ENCODE data around the gene SLCO1A2.
"Not testable (repeated sequence)": the region's sequence is repeated elsewhere in the genome, so short reads cannot be mapped to it uniquely, and the experiment has no call there.

The SLCO1A2 gene

GRCh38 chr12:21334771-21335325 lies at the start of gene SLCO1A2:
SLCO1A2 (minus strand) TSS chr12:21334917; CDS start chr12:21334647, 270 bp downstream.
- DNase-seq = no peak

- DNase-seq = no peak
These were observed 49.5 kb upstream of the SLCO1A2 start for GRCh38 chr12:21384261-21384660.

DNA sequence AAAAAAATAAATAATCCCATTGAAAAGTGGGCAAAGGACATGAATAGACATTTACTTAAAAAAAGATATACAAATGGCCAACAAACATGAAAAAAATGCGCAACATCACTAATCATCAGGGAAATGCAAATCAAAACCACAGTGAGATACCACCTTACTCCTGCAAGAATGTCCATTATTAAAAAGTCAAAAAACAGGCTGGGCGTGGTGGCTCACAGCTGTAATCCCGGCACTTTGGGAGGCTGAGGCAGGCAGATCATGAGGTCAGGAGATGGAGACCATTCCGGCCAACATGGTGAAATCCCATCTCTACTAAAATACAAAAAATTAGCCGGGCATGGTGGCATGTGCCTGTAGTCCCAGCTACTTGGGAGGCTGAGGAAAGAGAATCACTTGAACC lies 46.6 kb upstream of the SLCO1A2 start:
- not testable (repeated sequence) for DNase-seq

GRCh38 chr12:21379218-21379617 lies 44.5 kb upstream of the SLCO1A2 start:
- DNase-seq = no peak

DNA sequence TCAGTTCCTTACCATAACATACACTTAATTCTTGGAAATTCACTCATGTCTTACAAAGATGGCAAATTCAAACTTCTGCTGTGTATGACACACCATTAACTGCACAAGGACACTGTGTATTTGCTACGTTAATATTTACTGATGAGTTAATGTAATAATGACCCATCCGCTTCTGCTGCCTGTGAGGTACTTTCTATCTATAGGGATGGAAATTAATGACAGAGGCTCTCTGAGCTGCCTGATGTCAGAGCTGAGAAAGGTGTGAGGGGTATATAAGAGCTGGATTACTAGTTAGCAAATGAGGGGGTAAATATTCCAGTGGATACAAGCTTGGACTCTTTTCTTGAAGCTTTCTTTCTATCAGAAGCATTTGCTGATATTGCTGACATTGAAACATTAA lies 37.9 kb upstream of the SLCO1A2 start, which contains the start of gene IAPP:
IAPP (plus strand) TSS at position 301 of the 400 bp plus-strand sequence. CDS start 450 bp downstream, outside the sequence.
- no peak for DNase-seq

DNA sequence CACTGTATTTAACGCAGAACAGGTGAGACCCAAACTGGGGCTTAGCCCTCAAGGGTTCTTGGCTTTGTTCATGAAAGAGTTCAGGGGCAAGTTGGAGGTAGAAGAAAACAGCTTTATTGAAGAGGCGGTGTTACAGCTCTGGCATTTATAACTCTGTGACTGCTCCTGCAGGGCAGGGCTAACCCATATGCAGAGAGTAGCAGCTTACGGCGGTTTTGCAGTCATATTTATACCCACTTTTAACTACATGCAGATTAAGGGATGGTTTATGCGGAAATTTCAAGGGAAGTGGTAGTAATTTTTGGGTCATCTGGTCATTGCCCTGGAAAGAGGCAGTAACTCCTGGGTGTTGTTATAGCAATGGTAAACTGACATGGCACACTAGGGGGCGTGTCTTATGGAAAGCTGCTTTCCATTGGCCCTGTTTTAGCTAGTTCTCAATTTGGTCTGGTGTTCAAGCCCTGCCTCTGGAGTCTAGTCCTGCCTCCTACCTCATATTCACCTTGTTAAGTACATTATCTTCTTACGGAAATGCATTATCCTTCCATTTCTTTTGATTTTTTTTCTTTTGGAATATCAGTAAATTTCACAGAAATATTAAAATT lies 36.2 kb upstream of the SLCO1A2 start:
- no peak for DNase-seq

GRCh38 chr12:21369141-21369980 lies 34.6 kb upstream of the SLCO1A2 start:
- DNase-seq = no peak

DNA sequence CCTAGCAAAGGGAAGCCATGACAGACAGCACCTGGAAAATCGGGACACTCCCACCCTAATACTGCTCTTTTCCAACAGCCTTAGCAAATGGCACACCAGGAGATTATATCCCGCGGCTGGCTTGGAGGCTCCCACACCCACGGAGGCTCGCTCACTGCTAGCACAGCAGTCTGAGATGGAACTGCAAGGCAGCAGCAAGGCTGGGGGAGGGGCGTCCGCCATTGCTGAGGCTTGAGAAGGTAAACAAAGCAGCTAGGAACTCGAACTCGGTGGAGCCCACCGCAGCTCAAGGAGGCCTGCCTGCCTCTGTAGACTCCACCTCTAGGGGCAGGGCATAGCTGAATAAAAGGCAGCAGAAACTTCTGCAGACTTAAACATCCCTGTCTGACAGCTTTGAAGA lies 25.9 kb upstream of the SLCO1A2 start:
- not testable (repeated sequence) for DNase-seq

DNA sequence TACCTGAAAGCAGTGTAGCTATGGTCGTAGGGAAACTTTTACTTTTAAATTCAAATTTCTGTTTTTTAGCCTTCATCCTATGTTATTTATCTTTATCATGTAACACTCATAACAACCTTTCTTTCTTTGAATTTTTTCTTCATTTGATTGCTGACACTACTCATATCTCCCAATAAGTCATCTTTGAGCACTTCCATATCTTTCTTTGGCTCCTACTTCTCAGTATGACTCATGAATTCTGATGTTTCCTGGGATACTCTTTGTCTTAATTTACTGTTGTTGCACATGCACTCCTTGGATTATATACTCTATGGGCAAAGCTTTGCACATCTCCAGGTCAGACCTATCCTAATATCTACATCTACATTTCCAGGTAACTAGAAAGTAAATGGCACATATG lies 19.9 kb upstream of the SLCO1A2 start:
- DNase-seq = no peak

- no peak for DNase-seq
These were observed 19.2 kb upstream of the SLCO1A2 start for GRCh38 chr12:21353948-21354347.

DNA sequence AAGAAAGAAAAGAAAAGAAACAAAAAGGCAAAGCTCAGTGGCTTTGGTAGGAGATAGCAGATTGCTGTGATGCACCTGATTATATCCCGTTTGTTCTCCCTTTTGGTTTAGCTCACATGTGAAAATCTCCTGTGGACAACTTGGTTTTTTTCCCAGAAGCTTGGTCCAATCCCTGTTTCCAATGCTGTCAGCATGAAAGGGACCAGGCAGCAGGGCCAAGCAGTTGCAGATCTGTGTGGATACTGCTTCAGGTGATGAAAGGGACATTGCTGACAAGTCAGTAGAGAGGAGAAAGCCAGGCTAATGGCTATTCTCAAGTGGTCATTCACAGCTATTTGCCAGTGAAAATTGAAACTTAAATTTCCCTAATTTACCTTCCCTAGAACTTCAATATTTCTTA lies 18.8 kb upstream of the SLCO1A2 start:
- DNase-seq = no peak

DNA sequence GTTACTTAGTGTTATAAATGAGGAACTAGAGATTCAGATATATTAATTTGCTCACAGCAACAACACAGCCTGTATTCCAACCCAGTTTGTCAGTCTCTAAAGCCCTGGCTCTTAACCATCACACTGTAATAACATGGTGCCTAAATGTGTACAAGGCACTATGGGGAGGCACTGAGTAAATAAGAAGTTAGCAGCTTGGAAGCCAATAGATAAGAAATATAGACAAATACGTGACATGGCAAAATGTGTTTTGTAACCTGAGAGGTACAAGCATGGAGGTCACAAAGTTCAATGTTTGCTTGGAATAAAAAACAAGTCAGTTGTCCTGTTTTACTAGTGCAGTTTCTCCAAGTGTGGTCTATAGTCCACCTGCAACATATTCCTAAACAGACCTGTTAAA lies 16.3 kb upstream of the SLCO1A2 start:
- no peak for DNase-seq

GRCh38 chr12:21346542-21347205 lies 12.0 kb upstream of the SLCO1A2 start:
- DNase-seq = no peak

- no peak for DNase-seq
These were observed 8.9 kb upstream of the SLCO1A2 start for GRCh38 chr12:21343636-21344035.

GRCh38 chr12:21341769-21342168 lies 7.1 kb upstream of the SLCO1A2 start:
- no peak for DNase-seq

- no peak for DNase-seq
These were observed 5.7 kb upstream of the SLCO1A2 start for GRCh38 chr12:21340403-21340802.

DNA sequence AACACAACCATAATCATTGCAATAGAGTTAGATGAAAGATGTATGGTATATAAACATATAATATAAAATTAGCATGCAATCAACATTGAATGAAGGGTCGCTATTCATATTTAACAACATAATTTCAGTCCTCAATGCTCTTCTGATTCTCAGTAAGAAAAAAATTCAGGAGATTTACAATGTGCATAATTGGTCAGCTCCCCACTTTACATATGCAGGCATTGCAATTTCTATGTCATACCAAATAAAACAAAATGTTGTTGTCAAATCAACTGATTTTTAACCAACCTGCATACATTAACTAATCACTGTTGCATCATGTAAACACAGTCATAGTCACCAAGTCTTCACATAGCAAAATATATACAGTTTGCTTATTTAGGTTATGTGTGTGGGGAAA lies 5.2 kb upstream of the SLCO1A2 start:
- DNase-seq = no peak

- DNase-seq = no peak
These were observed 3.4 kb upstream of the SLCO1A2 start for GRCh38 chr12:21337959-21338744.

DNA sequence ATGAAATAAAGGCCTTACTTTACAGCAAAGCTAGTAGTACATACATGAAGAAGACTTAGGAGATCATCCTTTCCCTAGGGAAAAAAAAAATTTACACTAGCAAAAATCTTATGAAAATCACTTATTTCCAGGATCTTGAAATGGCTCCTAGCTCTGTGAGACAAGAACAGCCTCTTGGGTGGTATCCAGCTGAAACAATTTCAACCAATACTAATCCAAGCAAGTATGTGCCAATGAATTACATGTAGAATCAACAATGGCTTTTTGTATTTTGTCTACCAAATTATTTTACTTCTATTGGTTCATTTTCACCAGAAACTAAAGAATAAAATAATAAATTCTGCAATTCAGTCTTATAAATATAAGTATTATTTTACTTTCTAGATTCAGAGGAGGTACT lies 2.7 kb upstream of the SLCO1A2 start:
- DNase-seq = no peak

- no peak for DNase-seq
These were observed 1.9 kb upstream of the SLCO1A2 start for GRCh38 chr12:21336656-21337055.

DNA sequence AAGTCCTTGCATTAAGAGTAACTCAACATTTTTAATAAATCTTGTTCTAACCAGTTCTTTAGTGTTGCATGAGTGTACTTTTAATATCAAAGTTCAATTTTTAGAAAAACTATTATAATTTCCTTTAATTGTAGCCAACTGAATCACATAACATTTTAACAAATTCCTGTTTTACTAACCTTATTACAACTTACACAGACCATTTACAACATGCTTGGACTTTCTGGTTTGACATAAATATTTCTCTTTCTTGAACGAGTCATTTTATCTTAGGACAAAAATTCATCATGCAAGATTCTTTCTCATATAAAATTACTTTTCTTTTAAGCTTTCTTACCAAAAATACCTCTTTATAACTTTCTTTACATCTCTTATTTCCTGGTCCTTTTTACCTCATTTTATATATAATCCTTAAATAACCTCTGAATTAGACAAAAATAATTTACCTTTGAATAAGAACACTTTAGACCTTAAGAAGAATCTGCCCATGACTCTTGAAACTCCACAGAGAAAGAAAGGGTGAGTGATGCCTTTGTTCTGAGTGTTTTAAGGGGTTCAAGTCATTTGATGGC lies 3.9 kb downstream of the SLCO1A2 start:
- DNase-seq = no peak

- DNase-seq = no peak
These were observed 6.1 kb downstream of the SLCO1A2 start for GRCh38 chr12:21328578-21328977.
